HepG2 (cell line): ENCODE data around the gene POLR1H.

Source experiments
- AFF4 ChIP-seq: sonication (generic); formaldehyde crosslinking; IDR thresholded peaks from 2 replicates; pipeline ENCODE4 v1.4.0; 2020; ENCODE audit warnings: missing genetic modification reagents
- CHCHD3 ChIP-seq: sonication (generic); formaldehyde crosslinking; IDR thresholded peaks from 2 replicates; pipeline ENCODE4 v1.8.0; 2022; ENCODE audit warnings: mild to moderate bottlenecking, missing genetic modification reagents, moderate library complexity
- E2F5 ChIP-seq: sonication (generic); formaldehyde crosslinking; conservative IDR thresholded peaks from 2 replicates; pipeline ENCODE4 v1.4.0; 2020; ENCODE audit warnings: missing genetic modification reagents
- MLXIP ChIP-seq: sonication (generic); formaldehyde crosslinking; IDR thresholded peaks from 2 replicates; pipeline ENCODE4 v1.9.0; 2021; ENCODE audit warnings: missing genetic modification reagents, borderline replicate concordance
- NCOR1 ChIP-seq: fragments of 200-600 bp; sonication (generic); IDR thresholded peaks from 2 replicates; pipeline ENCODE4 v1.7.0; 2017; ENCODE audit warnings: antibody characterized with exemption, low read length, borderline replicate concordance
- NFRKB ChIP-seq: fragments of 450-650 bp; IDR thresholded peaks from 2 replicates; pipeline ENCODE4 v1.6.1; 2017
- POLR2A ChIP-seq, 2 experiments: IDR thresholded peaks; 2 replicates each; pipeline ENCODE4 v1.6.1; 2011; ENCODE audit warnings: low read depth in 2 of 2, low read length in 2 of 2, mild to moderate bottlenecking in 1 of 2, moderate library complexity in 1 of 2; ENCODE audit not compliant: insufficient read depth in 1 of 2
- SNAPC2 ChIP-seq: sonication (generic); formaldehyde crosslinking; IDR thresholded peaks from 2 replicates; pipeline ENCODE4 v1.8.1; 2022; ENCODE audit warnings: mild to moderate bottlenecking, missing genetic modification reagents
- ZNF746 ChIP-seq: sonication (generic); formaldehyde crosslinking; IDR thresholded peaks from 2 replicates; pipeline ENCODE4 v1.8.0; 2022; ENCODE audit warnings: mild to moderate bottlenecking, missing genetic modification reagents
- ZSCAN31 ChIP-seq: sonication (generic); formaldehyde crosslinking; IDR thresholded peaks from 2 replicates; pipeline ENCODE4 v1.5.0; 2020; ENCODE audit warnings: low read depth, mild to moderate bottlenecking, missing genetic modification reagents

GRCh38 chr6:30025186-30025585 lies 35.9 kb upstream of the POLR1H start:
- TF ChIP-seq NCOR1 = no peak
- no peak for TF ChIP-seq AFF4 (CRISPR knock-in tag)
- no peak for TF ChIP-seq SNAPC2 (CRISPR knock-in tag)
- TF ChIP-seq MLXIP = no peak
- TF ChIP-seq ZNF746 (CRISPR knock-in tag) = no peak
- no peak for TF ChIP-seq CHCHD3 (CRISPR knock-in tag)
- no peak for TF ChIP-seq NFRKB
- TF ChIP-seq POLR2A (IDR thresholded peaks at IDR 0.05; ENCODE audit: insufficient read depth in 1 of 2, low read depth in 2 of 2, low read length in 2 of 2) = no peak
- TF ChIP-seq ZSCAN31 (CRISPR knock-in tag) = no peak
- TF ChIP-seq E2F5 (CRISPR knock-in tag) = no peak
